ENCODE results near the gene USP49. TPM values are rescaled to one million over a fixed set of nuclear protein-coding genes. Genes with fewer than 3 reads are reported as not detected.
"Not testable (repeated sequence)": the region's sequence is repeated elsewhere in the genome, so short reads cannot be mapped to it uniquely, and the experiment has no call there.

Gene USP49
- total RNA-seq, 2 experiments from 2014 or later = 6.1 to 6.3 TPM

DNA sequence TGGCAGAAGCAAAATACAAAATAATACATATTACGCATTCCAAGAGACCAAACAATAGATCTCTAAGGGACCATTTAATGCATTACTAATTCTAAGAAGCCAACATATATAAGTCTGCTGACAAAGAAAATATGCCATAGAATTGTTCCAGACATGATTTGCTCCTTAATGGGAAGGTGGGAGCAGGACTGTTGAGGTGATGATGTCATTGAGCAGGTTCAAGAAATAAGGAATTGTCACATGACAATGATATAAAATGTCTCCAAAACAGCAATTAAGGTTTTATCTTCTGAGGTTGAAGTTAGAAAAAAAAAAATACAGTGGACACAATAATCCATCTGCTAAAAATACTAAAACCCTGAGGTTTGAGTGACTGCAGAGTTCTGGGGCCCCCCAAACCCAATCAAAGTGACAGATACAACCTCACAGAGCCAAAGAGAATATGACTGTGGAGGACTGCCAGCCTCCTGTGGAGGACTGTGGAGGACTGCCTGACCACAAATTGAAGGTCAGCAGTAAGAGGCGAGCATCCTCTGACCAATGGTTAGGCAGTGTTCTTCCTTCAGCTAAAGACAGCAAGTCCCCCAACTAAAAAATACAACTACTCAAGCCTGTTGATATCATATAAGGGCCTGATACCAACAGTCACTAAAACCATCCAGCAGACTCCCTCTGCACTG, 68.7 kb downstream of the USP49 start:
- DNase-seq = no peak
- ChIA-PET POLR2A (no interaction called here), CTCF (no interaction called here)
- H3K4me1 Mint-ChIP-seq (ENCODE audit: low read depth) = no peaks in the 10 kb centered on the region
- no peaks in the 10 kb centered on the region for H3K9me3 Mint-ChIP-seq
- H3K27ac Mint-ChIP-seq = no peak overlapping the region
- intact Hi-C loops (cut with micrococcal nuclease) = no loop called here
- H3K27me3 Mint-ChIP-seq = no peaks in the 10 kb centered on the region
- H3K36me3 Mint-ChIP-seq = no peaks in the 10 kb centered on the region
- no peak overlapping the region for H3K4me3 Mint-ChIP-seq

DNA sequence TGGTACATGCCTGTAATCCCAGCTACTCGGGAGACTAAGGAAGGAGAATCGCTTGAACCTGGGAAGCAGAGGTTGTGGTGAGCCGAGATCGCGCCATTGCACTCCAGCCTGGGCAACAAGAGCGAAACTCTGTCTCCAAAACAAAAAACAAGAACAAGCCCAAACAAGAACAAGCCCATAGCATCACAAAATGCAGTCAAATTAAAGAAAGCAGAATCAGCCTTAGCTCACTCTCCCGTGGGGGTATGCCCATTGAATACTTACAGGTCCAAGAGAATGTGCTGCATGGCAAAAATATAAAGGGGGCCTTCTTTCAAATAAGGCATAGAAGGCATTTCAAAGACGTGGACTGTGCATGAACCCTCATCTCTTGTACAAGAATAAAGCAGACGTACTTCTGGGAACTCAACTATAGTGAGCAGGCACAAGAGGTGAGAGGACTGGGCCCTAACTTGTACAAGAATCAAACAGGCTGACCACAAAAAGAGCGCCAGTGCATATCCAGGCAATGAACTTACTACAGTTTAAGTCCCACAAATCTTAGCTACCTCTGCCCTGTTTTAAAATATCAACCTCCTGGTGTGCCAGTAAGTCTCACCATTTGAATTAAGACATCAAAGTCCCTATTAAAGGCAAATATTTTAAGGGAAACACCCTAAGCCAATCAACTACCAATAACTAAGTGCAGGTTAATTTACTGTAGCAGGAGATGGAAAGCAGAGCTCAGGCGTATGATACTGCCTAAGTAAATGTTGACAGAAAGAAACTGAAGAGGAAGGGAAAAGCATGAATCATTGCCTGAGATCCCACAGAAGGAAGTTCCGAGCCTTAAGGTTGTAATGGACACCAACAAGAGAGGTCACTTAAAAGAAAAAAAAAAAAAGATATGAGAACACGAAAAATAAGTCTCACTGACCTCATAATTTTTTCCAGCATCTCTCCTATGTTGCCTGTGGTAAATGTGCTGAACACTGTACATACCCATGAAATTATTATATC, 70.3 kb downstream of the USP49 start:
- CTCF ChIA-PET = no interaction called here
- no peak overlapping the region for H3K27ac Mint-ChIP-seq
- no peak for DNase-seq
- no peaks in the 10 kb centered on the region for H3K4me1 Mint-ChIP-seq (ENCODE audit: low read depth)
- no peaks in the 10 kb centered on the region for H3K36me3 Mint-ChIP-seq
- POLR2A ChIA-PET = no interaction called here
- no peaks in the 10 kb centered on the region for H3K27me3 Mint-ChIP-seq
- intact Hi-C loops (cut with micrococcal nuclease) = no loop called here
- H3K4me3 Mint-ChIP-seq = no peak overlapping the region
- H3K9me3 Mint-ChIP-seq = no peaks in the 10 kb centered on the region

DNA sequence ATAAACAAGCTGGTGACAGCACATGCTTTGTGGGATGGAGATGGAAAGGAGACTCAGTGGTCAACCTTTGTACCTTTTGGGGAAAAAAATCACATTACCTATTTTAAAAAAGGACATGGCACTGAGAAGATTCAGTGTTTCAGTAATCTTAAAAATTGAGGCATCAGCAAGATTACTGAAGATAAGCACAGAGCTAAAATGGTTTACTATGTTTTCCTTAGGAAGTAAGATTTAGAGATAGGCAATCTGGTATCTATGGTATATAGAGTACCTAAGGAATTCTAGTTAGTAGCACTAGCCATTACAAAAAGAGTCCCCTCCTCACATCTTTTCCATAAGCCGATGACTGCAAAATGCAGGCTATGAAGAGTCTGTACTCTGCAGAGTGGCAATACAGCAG, 72.0 kb downstream of the USP49 start:
- Mint-ChIP-seq H3K4me1 (ENCODE audit: low read depth) (no peaks in the 10 kb centered on the region), H3K27ac (no peak overlapping the region), H3K27me3 (no peaks in the 10 kb centered on the region), H3K36me3 (no peaks in the 10 kb centered on the region), H3K4me3 (no peak overlapping the region), H3K9me3 (no peaks in the 10 kb centered on the region)
- DNase-seq = no peak
- ChIA-PET POLR2A (no interaction called here), CTCF (interaction anchor here (0.7 kb wide), 1 partner anchor 24 kb away, joined by 3 read pairs; no protein-coding TSS in a partner anchor)
- intact Hi-C loops (cut with micrococcal nuclease) = no loop called here

- Mint-ChIP-seq H3K36me3 (no peaks in the 10 kb centered on the region), H3K9me3 (no peaks in the 10 kb centered on the region), H3K27me3 (no peaks in the 10 kb centered on the region), H3K27ac (no peak overlapping the region), H3K4me3 (no peak overlapping the region), H3K4me1 (ENCODE audit: low read depth) (no peaks in the 10 kb centered on the region)
- intact Hi-C loops (cut with micrococcal nuclease) = no loop called here
- DNase-seq = no peak
- CTCF ChIA-PET = no interaction called here
- POLR2A ChIA-PET = no interaction called here
These were observed 73.2 kb downstream of the USP49 start for GRCh38 chr6:41822021-41822420.

DNA sequence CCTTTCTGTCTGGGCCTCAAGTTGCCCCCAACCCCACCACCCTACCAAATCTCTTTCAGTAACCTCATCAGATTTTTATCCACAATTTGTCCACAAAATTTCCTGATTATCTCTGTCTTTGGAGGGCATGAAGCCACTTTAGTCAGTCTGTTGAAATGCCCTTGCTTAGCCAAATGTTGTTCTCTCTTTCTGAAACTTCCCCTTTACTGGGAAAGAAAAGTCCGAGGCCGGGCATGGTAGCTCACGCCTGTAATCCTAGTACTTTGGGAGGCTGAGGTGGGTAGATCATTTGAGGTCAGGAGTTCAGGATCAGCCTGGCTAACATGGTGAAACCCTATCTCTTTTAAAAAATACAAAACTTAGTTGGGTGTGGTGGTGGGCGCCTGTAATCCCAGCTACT, 73.9 kb downstream of the USP49 start:
- H3K36me3 Mint-ChIP-seq = no peaks in the 10 kb centered on the region
- no peak overlapping the region for H3K4me3 Mint-ChIP-seq
- H3K9me3 Mint-ChIP-seq = no peaks in the 10 kb centered on the region
- no peak for DNase-seq
- H3K27me3 Mint-ChIP-seq = no peaks in the 10 kb centered on the region
- no peaks in the 10 kb centered on the region for H3K4me1 Mint-ChIP-seq (ENCODE audit: low read depth)
- no peak overlapping the region for H3K27ac Mint-ChIP-seq
- ChIA-PET CTCF (no interaction called here), POLR2A (no interaction called here)
- intact Hi-C loops (cut with micrococcal nuclease) = no loop called here

DNA sequence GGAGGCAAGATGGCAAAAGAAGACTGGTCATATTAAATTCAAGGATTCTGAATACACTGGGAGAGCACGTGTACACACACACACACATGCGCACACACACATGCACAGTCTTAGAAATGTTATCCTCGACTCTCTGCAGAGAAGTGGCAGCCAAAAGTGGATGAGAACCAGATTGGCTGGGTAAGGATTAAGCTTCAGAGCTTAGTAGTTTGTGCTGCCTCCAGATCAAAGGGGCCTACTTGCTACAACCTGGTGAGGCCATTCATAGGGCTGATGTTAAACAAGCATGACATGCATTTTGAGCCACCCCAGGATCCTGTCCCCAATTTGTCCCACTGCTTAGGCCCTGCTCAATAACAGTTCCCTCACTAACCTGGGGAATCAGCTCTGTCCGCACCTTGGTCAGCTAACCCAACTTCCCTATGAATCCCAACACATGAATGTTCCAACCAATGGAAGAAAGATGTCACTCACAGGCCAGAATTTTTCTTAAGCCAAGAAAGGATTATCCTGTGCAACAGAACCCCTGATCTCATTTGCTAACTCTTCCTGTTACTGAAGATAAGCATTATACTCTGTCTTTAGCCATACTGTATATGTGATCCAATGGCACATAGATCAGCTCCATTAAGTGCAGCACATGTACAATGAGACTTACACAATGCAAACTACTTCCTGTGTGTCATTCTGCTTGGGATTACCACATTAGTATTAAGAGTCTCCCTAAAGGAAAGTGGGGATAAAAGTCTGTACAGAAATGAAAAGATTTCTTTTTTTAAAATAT, 76.7 kb downstream of the USP49 start:
- H3K9me3 Mint-ChIP-seq = no peaks in the 10 kb centered on the region
- POLR2A ChIA-PET = no interaction called here
- no peak overlapping the region for H3K4me3 Mint-ChIP-seq
- no peaks in the 10 kb centered on the region for H3K36me3 Mint-ChIP-seq
- no peaks in the 10 kb centered on the region for H3K27me3 Mint-ChIP-seq
- intact Hi-C loops (cut with micrococcal nuclease) = no loop called here
- no peak overlapping the region for H3K27ac Mint-ChIP-seq
- DNase-seq = no peak
- CTCF ChIA-PET = no interaction called here
- H3K4me1 Mint-ChIP-seq (ENCODE audit: low read depth) = no peaks in the 10 kb centered on the region

DNA sequence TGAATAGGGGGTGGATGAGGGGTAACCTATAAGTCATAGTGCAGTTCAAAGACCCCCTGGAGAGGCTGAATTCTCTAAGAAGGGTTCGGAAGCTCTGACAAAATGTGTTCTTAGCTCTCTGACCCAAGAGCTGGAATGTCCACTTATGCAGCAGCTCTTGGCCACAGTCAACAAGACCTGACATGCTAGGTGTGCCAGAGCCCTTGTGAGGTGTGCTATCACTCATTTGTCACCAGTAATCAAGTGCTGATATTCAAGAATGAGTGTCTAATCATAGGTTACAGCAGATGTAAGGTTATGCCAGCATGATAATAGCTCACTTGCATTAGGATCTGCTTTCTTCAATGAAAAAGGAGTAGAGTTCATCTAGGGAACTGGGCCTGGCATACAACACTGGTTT, 79.6 kb downstream of the USP49 start:
- ChIA-PET POLR2A (no interaction called here), CTCF (interaction anchor here (1.5 kb wide), 1 partner anchor 29 kb away, joined by 3 read pairs; the partner anchor contains the start of gene TOMM6)
- H3K9me3 Mint-ChIP-seq = no peaks in the 10 kb centered on the region

DNA sequence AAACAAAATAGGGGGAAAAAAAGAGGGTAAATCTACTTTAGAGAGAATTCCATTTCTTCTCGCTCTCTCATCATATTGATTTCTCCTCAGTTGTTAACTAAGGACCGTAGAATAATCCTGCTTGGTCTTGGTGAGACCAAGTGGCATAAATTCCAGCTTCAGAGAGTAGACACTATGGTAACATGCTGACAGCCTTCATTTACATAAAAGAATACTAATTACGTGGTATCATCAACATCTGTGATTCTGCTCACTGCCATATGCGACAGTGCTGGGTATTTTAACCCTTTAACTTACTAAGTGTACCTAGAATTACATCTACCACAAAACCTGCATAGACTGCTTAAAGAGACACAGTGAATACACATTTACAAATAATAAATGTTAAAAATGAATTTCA, 80.5 kb downstream of the USP49 start:
- Mint-ChIP-seq H3K4me1 (ENCODE audit: low read depth) (no peaks in the 10 kb centered on the region), H3K9me3 (no peaks in the 10 kb centered on the region), H3K27ac (no peak overlapping the region), H3K4me3 (no peak overlapping the region), H3K36me3 (no peaks in the 10 kb centered on the region), H3K27me3 (no peaks in the 10 kb centered on the region)
- no peak for DNase-seq
- ChIA-PET CTCF (interaction anchor here (1.5 kb wide), 1 partner anchor 28 kb away, joined by 3 read pairs; the partner anchor contains the start of gene TOMM6), POLR2A (no interaction called here)
- intact Hi-C loops (cut with micrococcal nuclease) = no loop called here

More for the DNA sequence above, 79.6 kb downstream of the USP49 start:
- Mint-ChIP-seq H3K4me1 (ENCODE audit: low read depth) (no peaks in the 10 kb centered on the region), H3K4me3 (no peak overlapping the region), H3K27ac (no peak overlapping the region), H3K36me3 (no peaks in the 10 kb centered on the region), H3K27me3 (no peaks in the 10 kb centered on the region)
- intact Hi-C loops (cut with micrococcal nuclease) = no loop called here
- DNase-seq = no peak

DNA sequence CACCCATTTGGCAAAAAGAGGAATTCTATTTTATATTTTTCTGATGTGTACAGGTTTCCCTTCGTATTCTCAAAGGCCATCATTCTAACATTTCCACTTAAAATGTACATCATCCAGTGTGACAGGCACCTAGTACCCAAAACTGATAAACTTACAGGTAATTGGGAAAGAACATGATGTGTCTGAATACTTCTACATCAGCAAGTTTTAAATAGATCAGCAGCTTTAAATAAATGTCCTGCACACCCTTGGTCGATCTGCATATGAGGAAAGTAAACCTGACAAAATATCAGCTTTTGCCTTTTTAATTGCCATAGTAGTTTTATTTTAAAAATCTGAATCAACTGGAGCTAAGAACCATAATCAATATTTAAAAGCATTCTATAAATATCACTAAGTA, 81.2 kb downstream of the USP49 start:
- POLR2A ChIA-PET = no interaction called here
- no peak overlapping the region for H3K4me3 Mint-ChIP-seq
- H3K36me3 Mint-ChIP-seq = no peaks in the 10 kb centered on the region
- no peak for DNase-seq
- H3K4me1 Mint-ChIP-seq (ENCODE audit: low read depth) = no peaks in the 10 kb centered on the region
- intact Hi-C loops (cut with micrococcal nuclease) = no loop called here
- no peaks in the 10 kb centered on the region for H3K27me3 Mint-ChIP-seq
- H3K27ac Mint-ChIP-seq = no peak overlapping the region
- H3K9me3 Mint-ChIP-seq = no peaks in the 10 kb centered on the region
- CTCF ChIA-PET = interaction anchor here (1.5 kb wide), 1 partner anchor 27 kb away, joined by 3 read pairs; the partner anchor contains the start of gene TOMM6

DNA sequence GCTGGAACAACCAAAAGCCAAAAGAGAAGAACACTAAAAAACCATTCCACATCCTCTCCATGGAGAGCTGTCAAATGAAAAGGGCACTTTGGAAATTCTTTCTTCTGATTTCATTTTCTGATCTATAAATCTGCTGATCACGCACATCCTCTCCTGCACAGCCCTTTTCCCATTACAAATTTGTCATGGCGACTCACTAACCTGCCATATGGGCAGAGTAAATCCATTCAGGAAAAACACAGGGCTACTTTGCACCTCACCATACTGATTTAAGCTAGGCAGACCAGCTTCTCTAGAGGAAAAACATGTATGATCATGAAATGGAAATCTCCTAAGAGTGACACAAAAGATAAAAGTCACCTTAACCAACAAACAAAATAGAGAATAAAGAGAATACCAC, 81.7 kb downstream of the USP49 start:
- ChIA-PET POLR2A (no interaction called here), CTCF (no interaction called here)
- Mint-ChIP-seq H3K27ac (no peak overlapping the region), H3K36me3 (no peaks in the 10 kb centered on the region), H3K4me1 (ENCODE audit: low read depth) (no peaks in the 10 kb centered on the region), H3K27me3 (no peaks in the 10 kb centered on the region), H3K4me3 (no peak overlapping the region), H3K9me3 (no peaks in the 10 kb centered on the region)
- intact Hi-C loops (cut with micrococcal nuclease) = no loop called here
- no peak for DNase-seq

GRCh38 chr6:41811946-41812345, 83.2 kb downstream of the USP49 start:
- POLR2A ChIA-PET; H3K27ac Mint-ChIP-seq; H3K4me3 Mint-ChIP-seq; CTCF ChIA-PET; DNase-seq; intact Hi-C loops (cut with micrococcal nuclease); H3K36me3 Mint-ChIP-seq; H3K4me1 Mint-ChIP-seq (ENCODE audit: low read depth); H3K27me3 Mint-ChIP-seq; H3K9me3 Mint-ChIP-seq: not testable (repeated sequence)

DNA sequence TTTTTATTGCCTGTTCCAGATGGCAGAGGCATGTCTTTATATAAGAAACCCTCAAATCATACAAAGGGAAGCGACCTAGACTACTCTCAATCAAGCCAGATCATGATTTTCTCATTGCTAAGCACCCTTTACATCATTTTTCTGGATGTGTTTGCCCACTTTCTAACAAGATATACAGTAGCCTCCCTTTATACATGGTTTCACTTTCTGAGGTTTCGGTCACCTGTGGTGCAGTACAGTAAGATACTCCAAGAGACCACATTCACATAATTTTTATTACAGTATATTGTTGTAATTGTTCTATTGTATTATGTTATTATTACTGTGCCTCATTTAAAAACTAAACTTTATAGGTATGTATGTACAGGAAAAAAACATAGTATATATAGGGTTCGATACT, 84.1 kb downstream of the USP49 start:
- POLR2A ChIA-PET = no interaction called here

More for the DNA sequence above, 84.1 kb downstream of the USP49 start:
- no peaks in the 10 kb centered on the region for H3K27me3 Mint-ChIP-seq
- CTCF ChIA-PET = no interaction called here
- no peak for DNase-seq
- H3K27ac Mint-ChIP-seq = no peak overlapping the region
- H3K36me3 Mint-ChIP-seq = no peaks in the 10 kb centered on the region
- intact Hi-C loops (cut with micrococcal nuclease) = no loop called here
- no peaks in the 10 kb centered on the region for H3K4me1 Mint-ChIP-seq (ENCODE audit: low read depth)
- H3K4me3 Mint-ChIP-seq = no peak overlapping the region
- H3K9me3 Mint-ChIP-seq = no peaks in the 10 kb centered on the region

Measured in activated CD4-positive, alpha-beta memory T cell treated with anti-CD3 and anti-CD28 coated beads for 36 hours (primary cell).